ENCODE measurements around the gene POTEB.
"Not testable (repeated sequence)": the region's sequence is repeated elsewhere in the genome, so short reads cannot be mapped to it uniquely, and the experiment has no call there.

POTEB gene

GRCh38 chr15:21877635-21878034 lies at the start of gene POTEB:
POTEB (minus strand) TSS chr15:21877735; CDS start chr15:21877246, 489 bp downstream.
- not testable (repeated sequence) for DNase-seq

GRCh38 chr15:21890955-21891354 lies 13.4 kb upstream of the POTEB start:
- not testable (repeated sequence) for DNase-seq

GRCh38 chr15:21889542-21889941 lies 12.0 kb upstream of the POTEB start:
- not testable (repeated sequence) for DNase-seq

GRCh38 chr15:21838831-21839230 lies 38.7 kb downstream of the POTEB start:
- not testable (repeated sequence) for DNase-seq
